Stimulated activated CD4-positive, alpha-beta T cell treated with anti-CD3 and anti-CD28 coated beads, Interleukin-12 subunit alpha, Interleukin-12 subunit beta, amount 100 ng/mL, for 48 hours (primary cell): Measurements from ENCODE around the gene ZNF280D.
"Not testable (repeated sequence)": the region's sequence is repeated elsewhere in the genome, so short reads cannot be mapped to it uniquely, and the experiment has no call there.

Experiments
- DNase-seq, 3 donors: peaks; one replicate each; pipeline ENCODE4 v3.0.0-alpha.2; 2020; ENCODE audit warnings: low read depth in 2 of 3, low spot score in 1 of 3

Gene ZNF280D

GRCh38 chr15:56719021-56719612, 14.2 kb downstream of the ZNF280D start:
- DNase-seq, result no peak

GRCh38 chr15:56718560-56718959, 14.7 kb downstream of the ZNF280D start:
- DNase-seq, result no peak

- no peak for DNase-seq
Observed at GRCh38 chr15:56716334-56716733, 17.0 kb downstream of the ZNF280D start.

- no peak for DNase-seq
Observed at GRCh38 chr15:56715220-56715619, 18.1 kb downstream of the ZNF280D start.

- DNase-seq, result not testable (repeated sequence)
Observed at GRCh38 chr15:56709502-56709901, 23.8 kb downstream of the ZNF280D start.

GRCh38 chr15:56699743-56700142, 33.6 kb downstream of the ZNF280D start:
- no peak for DNase-seq

- DNase-seq, result no peak
Observed at GRCh38 chr15:56698270-56698669, 35.0 kb downstream of the ZNF280D start.

- no peak for DNase-seq
Observed at GRCh38 chr15:56693761-56694160, 39.5 kb downstream of the ZNF280D start.

GRCh38 chr15:56690733-56691132, 42.6 kb downstream of the ZNF280D start:
- DNase-seq, result no peak

GRCh38 chr15:56683908-56684307, 49.4 kb downstream of the ZNF280D start:
- no peak for DNase-seq

- DNase-seq, result no peak
Observed at GRCh38 chr15:56681113-56681512, 52.2 kb downstream of the ZNF280D start.

- no peak for DNase-seq
Observed at GRCh38 chr15:56679225-56679624, 54.1 kb downstream of the ZNF280D start.

- no peak for DNase-seq
Observed at GRCh38 chr15:56678571-56678970, 54.7 kb downstream of the ZNF280D start.

- DNase-seq, result no peak
Observed at GRCh38 chr15:56677271-56677670, 56.0 kb downstream of the ZNF280D start.

GRCh38 chr15:56675930-56676329, 57.4 kb downstream of the ZNF280D start:
- DNase-seq, result no peak

- no peak for DNase-seq
Observed at GRCh38 chr15:56674857-56675256, 58.5 kb downstream of the ZNF280D start.

- no peak for DNase-seq
Observed at GRCh38 chr15:56672721-56673120, 60.6 kb downstream of the ZNF280D start.

- no peak for DNase-seq
Observed at GRCh38 chr15:56667517-56667916, 65.8 kb downstream of the ZNF280D start.

- DNase-seq, result no peak
Observed at GRCh38 chr15:56660943-56661342, 72.4 kb downstream of the ZNF280D start.

- DNase-seq, result no peak
Observed at GRCh38 chr15:56659197-56659596, 74.1 kb downstream of the ZNF280D start.

GRCh38 chr15:56654624-56655023, 78.7 kb downstream of the ZNF280D start:
- DNase-seq, result no peak

- DNase-seq, result no peak
Observed at GRCh38 chr15:56654216-56654615, 79.1 kb downstream of the ZNF280D start.

- no peak for DNase-seq
Observed at GRCh38 chr15:56653787-56654186, 79.5 kb downstream of the ZNF280D start.

- no peak for DNase-seq
Observed at GRCh38 chr15:56653107-56653506, 80.2 kb downstream of the ZNF280D start.
